SK-N-SH (cell line): ENCODE data around the gene CANT1. TPM values are rescaled to one million over a fixed set of nuclear protein-coding genes. Genes with fewer than 3 reads are reported as not detected.

Experiments used
- CTCF ChIA-PET: fragments of 300-600, 350-600 bp; formaldehyde crosslinking; extraction: SDS; loops from one replicate; lab custom pipeline; 2021; lab: Yijun Ruan, JAX
- POLR2A ChIA-PET: fragments of 350-600 bp; sonication (Branson Sonifier 250); formaldehyde crosslinking; extraction: SDS; loops from one replicate; lab custom pipeline; 2020; ENCODE audit warnings: antibody characterized with exemption, inconsistent platforms; lab: Yijun Ruan, JAX
- DNase-seq: peaks from one replicate; pipeline ENCODE4 v3.0.0; 2012
- H2AFZ ChIP-seq: fragments of 200-600 bp; sonication (generic); 2 replicates; pipeline ENCODE4 v1.8.1; 2016; ENCODE audit warnings: antibody characterized with exemption, mild to moderate bottlenecking, low read depth
- H3F3A ChIP-seq: fragments of 200-600 bp; sonication (generic); replicated peaks from 2 replicates; pipeline ENCODE3; 2016; ENCODE audit warnings: antibody characterized with exemption, mild to moderate bottlenecking; ENCODE audit not compliant: insufficient read depth
- H3K27ac ChIP-seq, 2 experiments: fragments of 200-500 bp in 1 of 2; fragments of 200-600 bp in 1 of 2; sonication (Bioruptor generic) in 1 of 2; sonication (generic), shearing (Covaris generic) in 1 of 2; 2 replicates each; pipeline versions ENCODE4 v1.5.1 to v1.6.1; 2014 to 2016; ENCODE audit warnings: low read depth in 2 of 2, inconsistent platforms in 1 of 2, low read length in 1 of 2, mild to moderate bottlenecking in 1 of 2, mixed read lengths in 1 of 2
- H3K27me3 ChIP-seq: fragments of 200-600 bp; sonication (generic), shearing (Covaris generic); 2 replicates; pipeline ENCODE4 v1.6.1; 2016; ENCODE audit warnings: mixed run types; ENCODE audit not compliant: insufficient read depth
- H3K36me3 ChIP-seq, 2 experiments: fragments of 200-500 bp in 1 of 2; fragments of 200-600 bp in 1 of 2; sonication (Bioruptor generic) in 1 of 2; sonication (generic) in 1 of 2; replicated peaks in 1 of 2; 2 replicates each; pipeline versions ENCODE3 to v1.5.1; 2014 to 2016; ENCODE audit warnings: low read length in 1 of 2, mild to moderate bottlenecking in 1 of 2; ENCODE audit not compliant: insufficient read depth in 2 of 2, control insufficient read depth in 1 of 2
- H3K4me1 ChIP-seq, 2 experiments: fragments of 200-500 bp in 1 of 2; fragments of 200-600 bp in 1 of 2; sonication (Bioruptor generic) in 1 of 2; sonication (generic), shearing (Covaris generic) in 1 of 2; 2 replicates each; pipeline versions ENCODE4 v1.5.1 to v1.6.1; 2014 to 2016; ENCODE audit warnings: low read depth in 1 of 2, low read length in 1 of 2, mixed run types in 1 of 2; ENCODE audit not compliant: insufficient read depth in 2 of 2, control insufficient read depth in 1 of 2
- H3K4me2 ChIP-seq: fragments of 200-600 bp; sonication (generic), shearing (Covaris generic); 2 replicates; pipeline ENCODE4 v1.6.1; 2017; ENCODE audit warnings: mixed run types
- H3K4me3 ChIP-seq, 2 experiments: fragments of 200-500 bp in 1 of 2; fragments of 200-600 bp in 1 of 2; sonication (Bioruptor generic) in 1 of 2; sonication (generic), shearing (Covaris generic) in 1 of 2; 2 replicates each; pipeline versions ENCODE4 v1.5.1 to v1.8.1; 2014 to 2016; ENCODE audit warnings: low read depth in 2 of 2, inconsistent platforms in 1 of 2, low read length in 1 of 2, mild to moderate bottlenecking in 1 of 2, mixed read lengths in 1 of 2, moderate library complexity in 1 of 2
- H3K79me2 ChIP-seq: fragments of 200-600 bp; sonication (generic); 2 replicates; pipeline ENCODE4 v1.8.1; 2017; ENCODE audit warnings: mild to moderate bottlenecking; ENCODE audit not compliant: insufficient read depth
- H3K9ac ChIP-seq: fragments of 200-600 bp; sonication (generic); 2 replicates; pipeline ENCODE4 v1.6.1; 2017; ENCODE audit warnings: mixed run types
- H3K9me2 ChIP-seq: fragments of 200-600 bp; sonication (generic); 2 replicates; pipeline ENCODE4 v1.6.1; 2017; ENCODE audit warnings: mixed run types
- H3K9me3 ChIP-seq: fragments of 200-600 bp; sonication (generic); 2 replicates; pipeline ENCODE4 v1.6.1; 2017; ENCODE audit warnings: mixed run types, mild to moderate bottlenecking, moderate library complexity
- H4K20me1 ChIP-seq: fragments of 200-600 bp; sonication (generic); 2 replicates; pipeline ENCODE4 v1.6.1; 2017; ENCODE audit warnings: mild to moderate bottlenecking, mixed run types; ENCODE audit not compliant: insufficient read depth
- CTCF ChIP-seq: fragments of 200-600 bp; sonication (generic); IDR thresholded peaks from 2 replicates; pipeline ENCODE4 v1.6.1; 2017; ENCODE audit warnings: antibody characterized with exemption, mild to moderate bottlenecking, moderate library complexity
- FOXJ3 ChIP-seq: sonication (generic); formaldehyde crosslinking; IDR thresholded peaks from 2 replicates; pipeline ENCODE4 v1.5.1; 2020; ENCODE audit warnings: mild to moderate bottlenecking, missing genetic modification reagents
- FOXM1 ChIP-seq: IDR thresholded peaks from 2 replicates; pipeline ENCODE4 v1.4.0; 2012; ENCODE audit warnings: low read depth, mild to moderate bottlenecking
- GABPA ChIP-seq: IDR thresholded peaks from 2 replicates; pipeline ENCODE4 v1.4.0; 2012; ENCODE audit warnings: low read depth, mild to moderate bottlenecking
- GATA2 ChIP-seq: sonication (generic); formaldehyde crosslinking; IDR thresholded peaks from 2 replicates; pipeline ENCODE4 v1.5.0; 2020; ENCODE audit warnings: mild to moderate bottlenecking, missing genetic modification reagents
- JUND ChIP-seq: IDR thresholded peaks from 2 replicates; pipeline ENCODE4 v1.4.0; 2012
- MAX ChIP-seq: IDR thresholded peaks from 2 replicates; pipeline ENCODE4 v1.4.0; 2012; ENCODE audit warnings: low read depth
- MEF2A ChIP-seq: IDR thresholded peaks from 2 replicates; pipeline ENCODE4 v1.4.0; 2012; ENCODE audit warnings: low read depth, borderline replicate concordance
- MXI1 ChIP-seq: IDR thresholded peaks from 2 replicates; pipeline ENCODE4 v1.6.1; 2012; ENCODE audit warnings: mild to moderate bottlenecking, low read depth, low read length, improper control_type of control experiment
- POLR2AphosphoS5 ChIP-seq: IDR thresholded peaks from 2 replicates; pipeline ENCODE4 v1.6.1; 2012; ENCODE audit warnings: low read depth, low read length
- REST ChIP-seq: IDR thresholded peaks from 2 replicates; pipeline ENCODE4 v1.6.1; 2012; ENCODE audit warnings: mild to moderate bottlenecking, low read depth, low read length, moderate library complexity
- RFX5 ChIP-seq: IDR thresholded peaks from 2 replicates; pipeline ENCODE4 v1.6.1; 2012; ENCODE audit warnings: mild to moderate bottlenecking, improper control_type of control experiment, low read length
- RXRA ChIP-seq: IDR thresholded peaks from 2 replicates; pipeline ENCODE4 v1.4.0; 2012; ENCODE audit warnings: low read depth, mild to moderate bottlenecking, borderline replicate concordance
- SIN3A ChIP-seq: IDR thresholded peaks from 2 replicates; pipeline ENCODE4 v1.6.1; 2012; ENCODE audit warnings: low read depth, mild to moderate bottlenecking, low read length, moderate library complexity, borderline replicate concordance
- SMC3 ChIP-seq: IDR thresholded peaks from 2 replicates; pipeline ENCODE4 v1.6.1; 2012; ENCODE audit warnings: low read depth, low read length, improper control_type of control experiment
- TAF1 ChIP-seq: IDR thresholded peaks from 2 replicates; pipeline ENCODE4 v1.6.1; 2012; ENCODE audit warnings: low read depth, mild to moderate bottlenecking, low read length, moderate library complexity, borderline replicate concordance
- USF1 ChIP-seq: IDR thresholded peaks from 2 replicates; pipeline ENCODE4 v1.4.0; 2012; ENCODE audit warnings: low read depth, borderline replicate concordance
- USF2 ChIP-seq: fragments of 150-350 bp; IDR thresholded peaks from 2 replicates; pipeline ENCODE4 v1.6.1; 2017; ENCODE audit warnings: antibody characterized with exemption, low read length, low read depth, borderline replicate concordance
- ZBTB33 ChIP-seq: IDR thresholded peaks from 2 replicates; pipeline ENCODE4 v1.4.0; 2012; ENCODE audit warnings: low read depth, borderline replicate concordance
- WGBS: methylation state at CpG from one replicate; pipeline ENCODE4 v1.1.6; 2017; ENCODE audit warnings: low lambda C conversion rate; 5-methylcytosine and 5-hydroxymethylcytosine counted together
- polyA plus RNA-seq, 3 experiments: library from polyadenylated mRNA; depleted of rRNA; stranded (reverse); fragments of >200 nt; gene quantifications; 2 replicates each; pipeline ENCODE4 v1.2.3, GENCODE V29; 2012

CANT1 gene
- polyA plus RNA-seq, 1 of the 3 experiments (the other 2 are of a cell fraction): 87.4 TPM

GRCh38 chr17:79014158-79014758 is 4.7 kb upstream of the CANT1 start:
- peaks cover 25% of the 10 kb centered on the region for H3K9me3 ChIP-seq
- no peak overlapping the region for H3K4me2 ChIP-seq
- peaks cover 0 to 5% of the 10 kb centered on the region in 2 experiments for H3K36me3 ChIP-seq
- H2AFZ ChIP-seq: no peak overlapping the region
- POLR2A ChIA-PET: no interaction called here
- H3K4me1 ChIP-seq: peaks cover 6 to 10% of the 10 kb centered on the region in 2 experiments; a peak in 2 of 4 replicates
- H3F3A ChIP-seq: peaks cover 7% of the 10 kb centered on the region
- H3K9ac ChIP-seq: no peak overlapping the region
- CTCF ChIA-PET: interaction anchor here (0.7 to 3.2 kb wide), 10 partner anchors 14 to 379 kb away, joined by 3 to 15 read pairs (median 4); no protein-coding TSS in a partner anchor
- H3K27me3 ChIP-seq: no peaks in the 10 kb centered on the region
- no peak overlapping the region for H3K27ac ChIP-seq
- H4K20me1 ChIP-seq: no peaks in the 10 kb centered on the region
- no peak overlapping the region for H3K4me3 ChIP-seq
- no peaks in the 10 kb centered on the region for H3K9me2 ChIP-seq
- 79% methylated on average over 2 of the region's 2 CpGs for WGBS
- no peak for TF ChIP-seq MXI1
- TF ChIP-seq CTCF: no peak
- no peak for TF ChIP-seq FOXM1
- TF ChIP-seq SMC3: no peak
- no peak for TF ChIP-seq RFX5
- no peak for TF ChIP-seq SIN3A
- TF ChIP-seq FOXJ3 (CRISPR knock-in tag): no peak
- TF ChIP-seq MAX: no peak
- no peak for TF ChIP-seq REST
- no peak for TF ChIP-seq ZBTB33
- no peak for TF ChIP-seq POLR2AphosphoS5
- no peak for TF ChIP-seq JUND
- no peak for TF ChIP-seq RXRA
- no peak for TF ChIP-seq GABPA
- TF ChIP-seq MEF2A: no peak
- no peak for TF ChIP-seq TAF1
- TF ChIP-seq USF1: no peak
- TF ChIP-seq USF2: no peak
- no peak for TF ChIP-seq GATA2
- DNase-seq: no peak
- peaks cover 7% of the 10 kb centered on the region for H3K79me2 ChIP-seq
